ENCODE measurements around the gene AFF2. TPM values are rescaled to one million over a fixed set of nuclear protein-coding genes. Genes with fewer than 3 reads are reported as not detected.
A peak's percentile ranks its signal among the peaks of the same experiment; 100 is the strongest.

Gene AFF2
- polyA plus RNA-seq, 4 donors, result 4.2 to 6.0 (median 4.7) TPM

DNA sequence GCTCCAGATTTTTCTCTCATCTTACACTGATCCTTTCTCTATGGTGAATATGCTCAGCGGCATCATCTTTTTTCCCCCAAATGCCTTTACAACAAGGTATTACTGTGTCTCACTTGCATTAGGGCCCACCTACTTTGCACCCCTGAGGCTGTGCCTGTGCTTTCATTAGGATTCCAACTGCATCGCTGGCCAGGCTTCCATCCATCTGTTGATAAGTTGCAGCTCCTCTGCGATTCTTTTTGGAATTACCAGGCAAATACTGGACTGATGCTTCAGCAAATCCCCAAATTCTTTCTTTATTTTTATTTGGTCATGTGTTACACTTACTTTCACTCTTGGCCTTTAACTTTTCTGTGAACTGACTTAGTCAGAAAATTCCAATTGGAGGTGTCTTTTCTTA, 77.3 kb downstream of the AFF2 start:
- no peak for DNase-seq (ENCODE audit: low read depth in 4 of 4, low spot score in 2 of 4)

DNA sequence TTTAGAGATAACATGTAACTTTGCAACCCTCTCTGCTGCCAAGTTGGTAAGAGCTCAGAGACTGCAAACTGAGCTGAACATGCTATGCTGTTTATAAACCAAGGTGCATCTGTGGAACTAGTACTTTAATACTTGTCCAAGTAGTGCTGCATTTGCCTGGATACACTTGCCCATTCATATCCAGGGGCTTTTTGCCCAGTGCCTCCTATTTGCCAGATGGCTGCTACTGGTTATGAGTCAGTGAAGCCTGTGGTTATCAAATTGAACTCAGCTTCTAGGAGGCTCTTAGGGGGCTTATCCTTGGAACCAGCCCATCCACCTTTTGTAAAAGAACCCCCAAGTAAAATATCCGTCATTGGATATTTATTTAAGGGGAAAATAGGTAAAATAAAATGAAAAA, 79.6 kb downstream of the AFF2 start:
- no peak for DNase-seq (ENCODE audit: low read depth in 4 of 4, low spot score in 2 of 4)

DNA sequence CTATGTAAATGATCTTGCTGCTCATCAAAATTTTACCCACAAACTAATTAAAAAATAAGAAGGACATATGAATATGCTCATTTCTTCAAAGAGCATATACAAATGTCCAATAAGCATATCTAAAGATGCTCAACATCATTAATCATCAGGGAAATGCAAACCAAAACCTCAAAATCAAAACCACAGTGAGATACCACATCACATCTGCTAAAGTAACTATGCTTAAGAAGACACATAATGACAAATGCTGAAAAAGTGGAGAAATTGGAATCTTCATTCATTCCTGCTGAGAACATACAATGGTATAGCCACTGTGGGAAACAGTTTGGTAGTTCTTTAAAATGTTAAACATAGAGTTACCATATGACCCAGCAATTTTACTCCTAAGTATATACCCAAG, 81.9 kb downstream of the AFF2 start:
- no peak for DNase-seq (ENCODE audit: low read depth in 4 of 4, low spot score in 2 of 4)

DNA sequence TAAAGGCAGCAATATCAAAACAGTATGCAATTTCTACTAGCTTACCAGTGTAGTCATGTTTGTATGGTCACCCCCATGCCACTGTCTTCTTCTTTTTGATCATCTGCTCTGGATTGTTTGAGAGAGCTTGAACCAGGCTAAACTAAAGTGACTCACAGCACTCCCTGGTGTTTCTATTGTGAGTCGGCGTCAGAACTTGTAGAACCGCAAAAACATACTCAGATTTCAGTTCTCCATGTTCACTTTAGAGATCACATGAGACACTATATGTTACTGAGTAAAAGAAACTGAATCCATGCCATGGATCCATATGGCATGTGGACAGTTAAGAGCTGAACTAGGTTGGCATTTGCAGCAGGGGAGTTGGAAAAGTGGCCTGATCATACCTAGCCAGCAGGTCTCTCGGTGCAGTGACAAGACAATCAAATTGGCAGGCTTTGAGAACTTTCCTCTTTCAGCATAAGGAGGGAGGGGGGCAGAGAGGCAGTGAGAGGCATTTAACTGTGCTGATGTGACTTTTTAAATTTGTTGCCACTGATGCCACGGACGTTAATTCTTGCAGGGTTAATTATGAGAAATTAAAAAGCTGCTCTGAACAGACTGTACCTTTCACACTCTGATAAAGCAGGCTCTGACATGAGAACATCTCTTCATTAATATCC, 88.4 kb downstream of the AFF2 start:
- no peak for DNase-seq (ENCODE audit: low read depth in 4 of 4, low spot score in 2 of 4)

DNA sequence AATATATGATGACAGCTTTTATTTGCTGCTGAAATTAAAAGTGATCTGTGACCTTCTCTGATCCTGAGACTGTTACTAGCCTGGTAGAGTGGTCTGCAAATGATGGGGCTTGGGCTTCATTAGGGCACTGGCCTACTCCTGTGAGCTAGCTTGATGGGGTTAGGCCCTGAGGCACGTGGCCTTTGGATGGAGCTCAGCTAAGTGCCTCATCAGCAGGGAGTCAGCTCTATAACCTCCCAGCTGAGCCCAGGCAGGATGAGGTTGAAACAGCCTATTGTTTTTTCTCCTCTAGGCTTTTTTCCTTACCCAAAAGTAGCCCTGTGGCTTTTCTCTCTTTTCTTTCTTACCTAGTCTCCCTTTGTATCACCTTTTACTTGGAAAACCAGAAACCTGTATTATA, 92.2 kb downstream of the AFF2 start:
- DNase-seq (ENCODE audit: low read depth in 4 of 4, low spot score in 2 of 4), result no peak

DNA sequence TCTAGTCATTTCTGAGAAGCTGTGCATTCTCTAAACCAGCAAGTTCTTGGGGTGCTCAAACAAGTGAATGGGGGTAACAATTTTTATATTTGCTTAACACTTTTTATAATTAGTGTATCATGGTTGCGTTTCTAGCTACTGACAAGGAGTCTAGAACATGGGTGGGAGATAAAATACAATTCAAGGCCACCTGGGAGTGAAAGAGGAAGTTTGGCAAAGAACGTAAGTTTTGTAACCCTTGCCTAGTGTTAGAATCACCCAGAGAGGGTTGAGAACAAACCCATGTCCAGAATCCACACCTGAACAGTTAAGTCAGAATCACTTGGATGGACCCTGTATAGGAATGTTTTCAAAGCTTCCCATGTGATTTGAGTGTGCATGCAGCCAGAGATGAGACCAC, 92.7 kb downstream of the AFF2 start:
- no peak for DNase-seq (ENCODE audit: low read depth in 4 of 4, low spot score in 2 of 4)

DNA sequence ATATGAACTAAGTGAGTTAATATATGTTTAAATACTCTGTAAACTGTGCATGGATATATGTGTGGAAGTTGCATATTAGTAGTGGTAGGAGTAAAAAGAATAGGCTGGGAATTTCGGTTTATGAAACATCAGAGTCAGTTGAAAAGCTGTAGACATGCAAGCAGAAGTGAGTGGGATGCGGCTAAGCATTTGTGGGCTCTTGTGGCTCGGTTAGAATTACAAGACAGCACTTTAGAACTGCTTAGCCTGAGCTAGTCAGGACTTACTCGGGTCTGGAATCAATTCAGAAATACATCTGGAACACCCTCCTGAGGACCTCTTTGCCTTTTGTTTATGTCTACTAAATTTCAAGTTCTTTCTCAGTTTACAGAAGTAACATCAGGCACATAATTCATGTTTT, 93.6 kb downstream of the AFF2 start:
- no peak for DNase-seq (ENCODE audit: low read depth in 4 of 4, low spot score in 2 of 4)

DNA sequence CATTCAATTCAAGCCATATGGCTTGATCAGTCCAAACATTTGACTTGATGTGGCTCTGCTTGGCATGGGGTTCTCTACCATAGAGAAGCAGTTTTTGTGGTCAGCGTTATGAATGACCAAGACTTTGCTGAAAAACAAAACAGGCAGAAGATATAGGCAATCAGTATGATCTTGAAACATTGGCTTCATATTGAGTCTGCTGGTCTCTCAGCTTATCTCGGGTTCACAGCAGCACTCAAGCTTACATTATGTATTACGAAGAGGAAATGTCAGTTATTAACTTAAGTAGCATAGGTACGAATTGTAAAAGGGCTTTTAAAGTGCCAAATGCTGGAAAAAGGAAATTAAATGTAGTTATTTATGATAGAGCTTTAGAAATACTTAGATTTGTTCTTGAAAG, 99.0 kb downstream of the AFF2 start:
- no peak for DNase-seq (ENCODE audit: low read depth in 4 of 4, low spot score in 2 of 4)

DNA sequence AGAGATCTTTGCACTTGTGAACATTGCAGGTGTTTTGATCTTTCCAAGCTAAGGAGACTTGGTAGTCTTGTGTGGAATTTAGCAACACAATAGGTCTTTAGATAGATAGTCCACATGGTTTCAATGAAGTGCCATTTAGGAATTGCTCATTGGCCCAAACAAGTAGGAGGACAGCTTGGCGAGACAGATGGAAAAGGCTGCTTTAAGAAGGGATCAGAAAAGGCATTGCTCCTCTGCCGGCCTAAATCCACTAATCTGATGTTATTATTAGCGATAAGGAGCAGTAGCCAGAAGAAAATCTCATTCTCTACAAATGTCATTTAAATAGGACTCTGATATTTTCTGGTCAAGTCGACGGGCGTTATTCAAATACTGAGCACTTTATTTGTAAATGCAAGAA, 99.7 kb downstream of the AFF2 start:
- DNase-seq (ENCODE audit: low read depth in 4 of 4, low spot score in 2 of 4), result no peak

DNA sequence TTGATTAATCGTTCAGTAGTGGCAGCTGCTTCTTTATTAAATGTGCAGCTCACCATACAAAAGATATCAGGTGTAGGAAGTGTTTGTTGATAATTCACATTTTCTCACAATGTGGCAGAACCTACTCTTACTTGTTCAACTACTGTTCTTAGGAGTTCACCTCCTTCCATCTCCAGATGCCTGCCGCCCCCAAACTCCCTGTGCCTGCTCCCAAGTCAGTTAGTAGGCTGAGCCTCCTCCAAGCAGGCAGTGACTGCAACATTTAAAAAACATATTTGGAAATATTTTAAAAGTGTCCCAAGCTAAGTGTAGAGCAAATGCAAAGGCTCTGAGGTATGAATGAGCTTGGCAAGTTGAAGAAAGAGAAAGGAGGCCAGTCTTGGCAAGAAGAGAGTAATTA, 100.2 kb downstream of the AFF2 start:
- no peak for DNase-seq (ENCODE audit: low read depth in 4 of 4, low spot score in 2 of 4)

DNA sequence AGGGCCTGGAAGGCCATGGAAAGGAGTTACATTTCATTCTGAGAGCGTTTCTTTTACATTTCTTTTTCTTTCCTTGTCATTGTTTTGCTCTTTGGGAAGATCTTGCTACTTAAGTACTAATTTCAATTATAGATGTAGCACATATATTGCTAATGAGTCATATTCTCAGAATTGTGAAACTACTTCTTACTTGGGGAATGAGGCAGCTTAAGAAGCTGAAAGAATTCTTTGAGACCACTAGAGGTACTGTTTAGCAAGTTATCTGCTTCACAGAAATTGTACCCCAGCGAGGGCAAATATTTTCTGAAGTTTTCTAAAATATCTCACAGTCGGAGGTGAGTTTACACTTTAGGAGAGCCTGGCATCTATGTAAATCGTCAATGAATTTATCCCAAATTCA, 100.6 kb downstream of the AFF2 start:
- DNase-seq (ENCODE audit: low read depth in 4 of 4, low spot score in 2 of 4), result no peak

DNA sequence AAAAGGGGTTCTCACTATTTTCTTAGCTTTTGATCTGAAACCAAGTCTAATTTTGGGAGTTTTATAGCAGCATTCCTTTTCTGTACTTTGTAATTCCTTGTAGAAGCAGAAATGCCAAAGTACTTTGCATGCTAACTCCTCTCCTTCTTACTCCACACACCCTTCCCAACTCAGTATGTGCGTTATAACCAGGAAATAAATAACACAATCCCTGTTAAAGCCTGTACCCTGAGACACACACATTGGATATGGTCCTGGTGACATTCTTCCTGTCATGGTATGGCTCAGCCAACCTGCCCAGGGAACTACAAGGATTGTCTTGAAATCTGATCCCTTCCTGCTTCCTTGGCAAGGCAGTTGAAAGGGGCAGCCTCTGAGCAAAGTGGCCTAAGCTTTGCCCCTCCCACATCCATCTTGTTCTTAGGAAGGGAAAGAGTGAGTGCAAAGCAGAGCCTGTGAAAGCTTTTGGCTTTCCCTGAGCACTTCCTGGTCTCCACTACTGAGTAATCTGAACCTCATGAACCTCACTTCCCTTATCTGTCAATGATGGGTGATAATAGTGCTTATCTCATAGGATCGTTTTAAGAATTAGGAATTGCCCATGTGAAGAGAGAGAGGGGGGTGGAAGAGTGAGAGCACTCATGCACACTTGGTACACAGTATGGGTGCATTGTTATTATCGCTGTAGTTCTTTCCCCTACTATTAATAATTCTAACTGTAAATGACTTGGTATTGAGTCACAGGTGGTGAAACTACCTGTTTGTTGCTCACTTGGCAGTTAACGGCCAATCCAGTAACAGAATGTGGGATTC, 109.3 kb downstream of the AFF2 start:
- DNase-seq (ENCODE audit: low read depth in 4 of 4, low spot score in 2 of 4), result peak in 1 of 4 donors; percentile 2

DNA sequence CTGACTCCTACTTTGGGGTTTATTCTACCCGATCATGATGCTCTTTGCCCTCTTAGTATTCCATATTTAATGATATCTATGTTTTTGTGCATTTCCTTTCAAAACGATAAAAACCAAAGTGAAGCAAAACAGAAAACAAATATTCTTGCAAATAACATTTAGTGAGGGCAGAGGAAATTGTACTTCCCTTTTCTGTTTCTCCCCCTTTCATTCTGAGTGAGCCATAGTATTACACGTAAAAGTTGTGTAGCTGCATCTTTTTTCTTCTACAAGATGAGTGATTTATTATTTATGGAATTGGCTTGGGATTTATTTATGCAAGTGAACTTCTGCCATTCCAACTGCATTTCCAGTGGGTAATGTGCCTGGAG, 109.9 kb downstream of the AFF2 start:
- no peak for DNase-seq (ENCODE audit: low read depth in 4 of 4, low spot score in 2 of 4)

DNA sequence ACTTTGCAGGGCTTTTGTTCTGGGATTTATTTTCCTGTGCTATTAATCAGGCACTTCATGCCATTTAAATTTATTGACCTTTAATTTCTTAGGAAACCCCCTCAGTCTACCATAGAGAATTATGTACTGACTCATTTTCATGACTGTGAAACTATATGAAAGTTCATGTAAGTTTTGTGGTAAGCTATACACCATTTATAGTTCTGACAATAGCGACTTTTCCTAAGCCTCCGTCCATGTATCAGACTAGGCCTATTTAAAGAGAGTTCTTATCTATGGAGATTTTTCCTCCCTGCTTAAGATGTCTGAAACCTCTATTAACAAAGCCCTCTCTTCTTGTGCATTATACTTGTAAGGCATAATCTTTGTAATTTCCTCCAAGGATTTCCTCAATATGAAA, 111.6 kb downstream of the AFF2 start:
- no peak for DNase-seq (ENCODE audit: low read depth in 4 of 4, low spot score in 2 of 4)

DNA sequence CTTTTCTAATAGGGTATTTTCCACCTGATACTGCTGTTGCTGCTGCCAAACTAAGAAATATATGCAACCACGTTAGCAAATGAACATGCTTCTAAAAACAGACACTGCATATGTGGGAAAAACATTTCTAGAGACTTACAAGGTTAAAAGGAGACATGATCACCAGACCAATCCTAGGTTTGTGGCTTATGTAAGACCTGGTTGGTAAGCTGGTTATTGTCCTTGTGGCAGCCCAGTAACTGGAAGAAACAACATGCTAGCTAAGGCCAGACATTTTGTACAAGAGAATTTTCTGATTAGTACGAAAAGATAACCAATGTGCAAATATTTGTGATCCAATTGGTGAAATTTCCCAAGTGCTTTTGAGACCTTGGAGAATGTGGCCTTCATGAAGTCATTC, 112.0 kb downstream of the AFF2 start:
- no peak for DNase-seq (ENCODE audit: low read depth in 4 of 4, low spot score in 2 of 4)

DNA sequence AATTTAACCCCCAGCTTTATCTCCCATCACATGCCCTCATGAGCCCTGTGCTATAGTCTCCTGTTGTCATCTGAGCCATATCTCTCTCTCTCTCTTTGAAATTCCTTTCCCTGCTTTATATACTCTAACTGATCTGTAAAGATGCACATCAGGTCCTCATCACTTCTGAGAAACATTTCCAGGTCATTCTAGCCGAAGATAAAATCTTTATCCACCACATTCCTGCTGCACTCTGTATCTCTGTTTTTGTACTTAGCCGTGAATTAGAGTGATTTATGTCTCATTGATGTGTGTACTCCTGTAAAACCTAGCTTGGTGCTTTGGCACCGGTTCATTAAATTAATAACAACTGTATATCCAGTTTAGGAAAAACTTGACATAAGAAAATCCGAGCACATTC, 113.2 kb downstream of the AFF2 start:
- DNase-seq (ENCODE audit: low read depth in 4 of 4, low spot score in 2 of 4), result no peak

DNA sequence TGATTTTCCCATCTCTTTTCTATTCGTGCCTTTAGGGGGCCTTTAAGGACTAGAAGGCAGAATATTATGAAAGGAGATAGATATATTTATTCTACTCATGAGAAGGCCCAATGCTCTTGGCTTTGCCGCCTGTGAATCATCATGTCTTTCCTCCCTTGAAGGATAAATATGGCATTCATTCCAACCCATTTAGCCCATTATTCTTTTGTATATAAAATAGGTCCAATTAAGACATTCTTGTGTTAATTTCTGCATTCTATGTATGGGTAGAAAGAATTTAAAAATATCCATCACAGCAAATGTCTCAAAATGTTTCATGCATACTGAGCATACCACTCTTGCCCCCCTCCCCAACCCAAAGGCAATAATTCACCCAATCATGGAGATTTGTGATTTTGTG, 115.1 kb downstream of the AFF2 start:
- DNase-seq (ENCODE audit: low read depth in 4 of 4, low spot score in 2 of 4), result no peak

DNA sequence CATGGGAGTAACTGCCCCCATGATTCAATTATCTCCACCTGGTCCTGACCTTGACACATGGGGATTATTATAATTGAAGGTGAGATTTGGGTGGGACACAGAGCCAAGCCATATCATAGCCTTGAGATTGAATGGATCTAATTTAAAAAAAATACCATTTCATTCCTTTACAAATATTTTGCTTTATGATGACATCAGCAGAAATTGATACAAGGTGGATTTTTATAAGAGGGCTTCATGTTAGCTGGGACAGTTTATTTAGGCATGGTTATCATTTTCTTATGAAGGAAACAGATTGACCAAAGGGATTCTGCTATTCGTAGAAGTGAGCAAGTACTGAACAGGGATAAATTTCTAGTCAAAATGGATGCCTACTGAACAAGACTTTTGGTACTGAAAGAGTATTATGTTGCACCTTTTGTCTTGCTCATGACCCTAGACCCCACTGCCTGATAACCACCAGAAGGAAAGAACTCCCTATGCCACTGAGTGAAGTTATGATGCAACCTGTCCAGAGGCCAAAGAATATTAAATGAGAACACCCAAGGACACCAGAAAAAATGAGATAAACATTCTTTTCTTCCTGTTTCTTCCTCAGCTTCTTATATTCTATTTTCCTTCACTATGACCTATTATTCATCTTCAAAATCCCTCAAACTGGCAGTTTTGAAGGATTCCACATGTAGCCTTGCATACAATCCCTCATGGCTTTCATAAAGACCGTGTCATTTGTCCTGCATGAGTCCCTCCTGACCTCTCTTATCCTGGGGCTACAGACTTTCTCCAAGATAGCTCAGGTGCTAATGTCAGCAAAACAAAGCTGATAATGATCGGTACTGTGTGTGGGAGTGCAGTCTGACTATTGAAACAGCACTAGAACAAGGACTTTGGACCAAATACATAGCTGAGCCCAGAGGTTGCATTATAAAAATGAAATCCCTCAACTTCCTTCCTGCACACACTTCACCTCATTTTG, 118.3 kb downstream of the AFF2 start:
- no peak for DNase-seq (ENCODE audit: low read depth in 4 of 4, low spot score in 2 of 4)

DNA sequence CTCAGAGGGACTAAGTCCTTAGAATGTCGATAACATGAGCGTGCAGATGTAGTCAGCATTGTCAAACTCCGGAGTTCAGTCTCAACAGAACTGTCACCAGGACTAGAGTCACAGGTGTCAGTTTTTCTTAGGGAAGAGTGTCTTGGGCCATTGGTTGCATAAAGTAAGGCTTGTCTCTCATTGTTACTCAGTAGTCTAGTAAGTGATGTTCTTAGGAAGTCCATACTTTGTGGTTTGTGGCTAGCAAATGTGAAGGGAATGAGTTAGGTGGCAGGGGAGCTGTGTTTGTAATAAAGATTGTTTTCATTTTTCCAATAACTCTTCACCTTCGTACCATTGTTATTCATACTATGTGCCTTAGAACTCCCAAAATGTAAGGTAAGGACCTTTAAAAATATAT, 119.6 kb downstream of the AFF2 start:
- DNase-seq (ENCODE audit: low read depth in 4 of 4, low spot score in 2 of 4), result no peak

DNA sequence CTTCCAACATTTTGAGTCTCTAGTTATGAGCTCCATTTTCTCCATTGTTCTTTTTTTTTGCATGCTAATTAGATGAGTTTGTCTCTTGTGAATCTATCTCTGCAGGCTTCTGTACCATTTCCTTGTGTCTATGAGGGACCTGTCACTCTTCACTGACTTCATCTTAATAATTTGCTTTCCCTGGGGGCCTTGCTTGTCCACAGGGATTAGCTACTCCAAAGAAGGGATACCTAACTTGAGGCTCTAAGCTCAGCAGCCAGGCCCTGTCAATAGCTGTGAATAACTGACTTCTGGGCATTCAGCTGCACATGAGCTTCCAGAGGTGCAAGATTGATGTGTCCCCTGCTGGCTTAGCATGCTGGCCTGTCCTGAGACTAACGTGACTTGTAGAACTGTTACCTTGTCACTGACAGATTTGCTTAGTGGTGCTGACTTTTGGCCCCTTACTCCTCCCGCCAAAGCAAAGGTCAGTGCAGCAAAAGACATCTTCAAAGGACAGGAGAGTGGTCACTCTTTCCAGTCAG, 124.6 kb downstream of the AFF2 start:
- DNase-seq (ENCODE audit: low read depth in 4 of 4, low spot score in 2 of 4), result no peak

DNA sequence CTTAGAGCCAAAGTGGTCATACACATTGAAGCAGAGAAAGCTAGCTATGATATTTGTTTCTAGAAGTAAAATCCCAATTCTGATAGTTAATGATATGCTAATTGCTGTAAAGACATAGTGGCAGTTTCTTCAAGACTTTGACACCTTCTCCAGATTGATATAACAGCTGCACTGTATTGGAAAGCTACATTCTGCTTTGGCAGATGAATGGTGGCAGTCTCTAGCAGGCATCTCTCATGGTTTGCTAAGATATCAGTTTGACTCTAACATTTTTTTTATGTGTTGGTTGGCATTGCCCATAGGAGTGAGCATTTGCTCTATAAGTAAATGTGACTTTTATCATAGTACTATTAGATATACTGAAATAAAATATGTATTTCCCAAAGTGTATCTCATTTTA, 128.2 kb downstream of the AFF2 start:
- no peak for DNase-seq (ENCODE audit: low read depth in 4 of 4, low spot score in 2 of 4)

Data from left renal cortex interstitium (tissue), 4 donors.